Suprapubic skin (tissue), 4 donors: Measurements from ENCODE around the gene SEMA5A.

Source experiments
- CTCF ChIP-seq, 2 donors: fragments of 200-600 bp in 1 of 2; fragments of 450-650 bp in 1 of 2; sonication (generic) in 1 of 2; IDR thresholded peaks; one replicate each; pipeline ENCODE4 v1.5.1; 2016 to 2019; ENCODE audit warnings: antibody characterized with exemption in 2 of 2, mild to moderate bottlenecking in 1 of 2, moderate library complexity in 1 of 2
- EP300 ChIP-seq: sonication (generic); formaldehyde crosslinking; IDR thresholded peaks from one replicate; pipeline ENCODE4 v1.6.1; 2017; ENCODE audit warnings: antibody characterized with exemption
- POLR2A ChIP-seq, 2 donors: fragments of 450-650 bp; IDR thresholded peaks; one replicate each; pipeline ENCODE4 v1.6.1; 2017; ENCODE audit warnings: antibody characterized with exemption in 2 of 2, mild to moderate bottlenecking in 2 of 2, moderate library complexity in 2 of 2
- POLR2AphosphoS5 ChIP-seq, 3 donors: sonication (generic); formaldehyde crosslinking; IDR thresholded peaks; one replicate each; pipeline ENCODE4 v1.6.1; 2017; ENCODE audit warnings: antibody characterized with exemption in 3 of 3

- TF ChIP-seq POLR2AphosphoS5 (IDR thresholded peaks at IDR 0.05) (no peak), CTCF (IDR thresholded peaks at IDR 0.05) (no peak), POLR2A (IDR thresholded peaks at IDR 0.05) (no peak), EP300 (no peak)
Observed at GRCh38 chr5:9218358-9218757, 327.5 kb downstream of the SEMA5A start.
